ENCODE data around the gene CCNG2. TPM values are rescaled to one million over a fixed set of nuclear protein-coding genes. Genes with fewer than 3 reads are reported as not detected.

The CCNG2 gene
- total and polyA plus RNA-seq, 5 experiments from 2014 or later = 10.2 to 38.1 (median 15.3) TPM

GRCh38 chr4:77163641-77164040 lies 6.6 kb downstream of the CCNG2 start:
- POLR2A ChIA-PET = interaction anchor here (0.8 to 1.0 kb wide), 3 partner anchors 18 to 30 kb away, joined by 3 read pairs; no protein-coding TSS in a partner anchor
- Mint-ChIP-seq H3K27ac (peak overlapping the region in 2 of 10 donors; percentile 36 to 40), H3K36me3 (peaks cover 5 to 74% (median 20%) of the 10 kb centered on the region in 3 donors), H3K27me3 (no peaks in the 10 kb centered on the region), H3K4me1 (peaks cover 5 to 43% (median 21%) of the 10 kb centered on the region in 4 donors), H3K9me3 (no peaks in the 10 kb centered on the region), H3K4me3 (no peak overlapping the region)
- no peak for DNase-seq
- no peak for ATAC-seq

DNA sequence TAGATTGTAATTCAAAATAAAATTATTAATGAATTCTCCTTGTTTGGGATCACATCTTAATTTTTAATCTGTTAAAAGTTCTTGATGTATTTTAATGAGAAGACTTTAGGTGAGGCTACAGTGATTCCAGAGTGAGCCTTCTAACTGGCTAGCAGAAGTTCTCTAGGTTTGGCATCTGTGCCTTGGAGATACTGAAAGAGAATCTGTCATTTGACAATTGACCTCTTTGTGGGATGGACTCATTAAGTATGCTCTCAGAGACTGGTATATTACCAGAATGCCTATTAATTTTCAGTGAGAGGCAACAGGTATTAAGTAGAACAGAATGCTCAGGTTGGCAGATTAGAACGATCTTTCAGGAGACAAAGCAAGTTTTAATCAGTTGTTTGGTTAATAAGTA lies 10.2 kb downstream of the CCNG2 start:
- POLR2A ChIA-PET = no interaction called here
- DNase-seq = no peak

DNA sequence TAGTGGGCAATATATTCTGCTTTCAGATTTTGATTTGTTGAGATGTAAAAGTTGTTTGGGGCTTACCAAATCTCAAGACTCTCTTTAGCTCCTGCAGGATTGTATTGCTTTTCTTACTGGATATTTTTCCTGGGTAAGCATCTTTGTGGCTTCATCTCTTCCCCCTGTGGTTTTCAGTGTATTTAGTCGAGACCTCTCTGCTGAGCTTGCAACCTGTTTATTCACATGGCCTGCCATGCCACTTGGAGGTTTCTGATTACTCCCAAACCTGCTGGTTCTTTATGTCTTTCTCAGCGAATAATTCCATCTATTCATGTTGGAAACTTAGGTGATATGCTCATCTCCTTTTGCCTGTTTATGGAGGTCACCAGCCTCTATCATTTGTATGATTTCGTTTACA lies 10.9 kb downstream of the CCNG2 start:
- Mint-ChIP-seq H3K36me3 (peaks cover 12 to 64% (median 25%) of the 10 kb centered on the region in 3 donors), H3K9me3 (no peaks in the 10 kb centered on the region), H3K4me1 (peaks cover 2 to 17% (median 11%) of the 10 kb centered on the region in 4 donors), H3K27me3 (no peaks in the 10 kb centered on the region), H3K27ac (peak overlapping the region in 6 of 10 donors; percentile 3 to 72 (median 30)), H3K4me3 (no peak overlapping the region)
- ATAC-seq (no peak), DNase-seq (no peak)
- POLR2A ChIA-PET = no interaction called here

More for the DNA sequence above, 10.2 kb downstream of the CCNG2 start:
- H3K36me3 Mint-ChIP-seq = peaks cover 12 to 71% (median 28%) of the 10 kb centered on the region in 3 donors
- ATAC-seq = no peak
- H3K4me3 Mint-ChIP-seq = no peak overlapping the region
- H3K27me3 Mint-ChIP-seq = no peaks in the 10 kb centered on the region
- H3K9me3 Mint-ChIP-seq = no peaks in the 10 kb centered on the region
- peaks cover 5 to 21% (median 14%) of the 10 kb centered on the region in 4 donors for H3K4me1 Mint-ChIP-seq
- peak overlapping the region in 1 of 10 donors; percentile 26 for H3K27ac Mint-ChIP-seq

DNA sequence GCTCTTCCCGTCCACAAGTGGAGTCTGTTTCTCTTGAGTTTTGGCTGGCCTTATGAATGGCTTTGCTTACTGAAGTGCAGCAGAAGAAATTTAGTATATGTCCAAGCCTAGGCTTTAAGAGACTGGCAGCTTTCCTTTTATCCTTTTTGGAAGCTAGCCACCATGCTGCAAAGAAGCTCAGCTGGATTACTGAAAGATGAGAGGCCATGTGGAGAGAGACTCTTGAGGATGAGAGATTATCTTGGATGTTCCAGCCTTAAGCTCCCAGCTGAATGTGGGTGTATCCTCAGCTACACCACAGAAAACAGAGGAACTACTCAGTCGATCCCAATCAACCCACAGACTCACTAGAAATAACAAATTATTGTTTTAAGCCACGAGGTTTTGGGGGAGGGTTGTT lies 12.5 kb downstream of the CCNG2 start:
- no peaks in the 10 kb centered on the region for H3K27me3 Mint-ChIP-seq
- DNase-seq (no peak), ATAC-seq (no peak)
- no peaks in the 10 kb centered on the region for H3K9me3 Mint-ChIP-seq
- peaks cover 0 to 11% (median 4%) of the 10 kb centered on the region in 4 donors for H3K4me1 Mint-ChIP-seq
- H3K27ac Mint-ChIP-seq = peak overlapping the region in 1 of 10 donors; percentile 22
- H3K36me3 Mint-ChIP-seq = peaks cover 7 to 48% (median 24%) of the 10 kb centered on the region in 3 donors
- no peak overlapping the region for H3K4me3 Mint-ChIP-seq
- POLR2A ChIA-PET = no interaction called here

DNA sequence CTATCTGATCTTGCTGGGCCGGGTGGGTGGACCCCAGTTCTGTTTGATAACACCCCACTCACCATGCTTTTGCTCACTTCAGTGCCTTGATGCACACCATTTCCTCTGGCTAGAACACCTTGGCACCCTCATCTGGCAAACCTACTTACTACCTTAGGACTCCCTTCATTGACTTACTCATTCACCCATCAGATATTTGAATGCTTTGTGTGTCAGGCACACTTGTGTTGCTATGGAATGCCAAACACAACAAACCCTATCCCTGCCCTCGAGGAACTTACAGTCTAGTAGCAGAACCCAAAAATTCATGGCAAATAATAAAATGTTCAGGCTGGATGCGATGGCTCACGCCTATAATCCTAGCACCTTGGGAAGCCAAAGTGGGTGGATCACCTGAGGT lies 13.9 kb downstream of the CCNG2 start:
- POLR2A ChIA-PET = no interaction called here
- H3K27ac Mint-ChIP-seq = peak overlapping the region in 1 of 10 donors; percentile 34
- no peaks in the 10 kb centered on the region for H3K9me3 Mint-ChIP-seq
- peaks cover 0 to 8% (median under 1%) of the 10 kb centered on the region in 4 donors for H3K4me1 Mint-ChIP-seq
- H3K27me3 Mint-ChIP-seq = peaks cover 0 to 3% (median 0%) of the 10 kb centered on the region in 5 donors
- no peak overlapping the region for H3K4me3 Mint-ChIP-seq
- no peak for DNase-seq
- ATAC-seq = no peak
- peaks cover 7 to 33% (median 19%) of the 10 kb centered on the region in 3 donors for H3K36me3 Mint-ChIP-seq

- H3K4me3 Mint-ChIP-seq = no peak overlapping the region
- ATAC-seq (no peak), DNase-seq (no peak)
- no peaks in the 10 kb centered on the region for H3K9me3 Mint-ChIP-seq
- H3K36me3 Mint-ChIP-seq = peaks cover 7 to 25% (median 18%) of the 10 kb centered on the region in 3 donors
- H3K27me3 Mint-ChIP-seq = peaks cover 0 to 3% (median 0%) of the 10 kb centered on the region in 5 donors
- peaks cover 0 to 6% (median under 1%) of the 10 kb centered on the region in 4 donors for H3K4me1 Mint-ChIP-seq
- no peak overlapping the region for H3K27ac Mint-ChIP-seq
- POLR2A ChIA-PET = no interaction called here
These were observed 15.3 kb downstream of the CCNG2 start for GRCh38 chr4:77172336-77172735.

GRCh38 chr4:77174426-77174825 lies 17.4 kb downstream of the CCNG2 start:
- Mint-ChIP-seq H3K36me3 (peaks cover 7 to 13% (median 9%) of the 10 kb centered on the region in 3 donors), H3K27ac (no peak overlapping the region), H3K27me3 (peaks cover 0 to 5% (median 0%) of the 10 kb centered on the region in 5 donors), H3K4me3 (no peak overlapping the region), H3K9me3 (no peaks in the 10 kb centered on the region), H3K4me1 (no peaks in the 10 kb centered on the region)
- DNase-seq (no peak), ATAC-seq (no peak)
- POLR2A ChIA-PET = no interaction called here

GRCh38 chr4:77175201-77175611 lies 18.2 kb downstream of the CCNG2 start:
- no peaks in the 10 kb centered on the region for H3K4me1 Mint-ChIP-seq
- ATAC-seq = no peak

DNA sequence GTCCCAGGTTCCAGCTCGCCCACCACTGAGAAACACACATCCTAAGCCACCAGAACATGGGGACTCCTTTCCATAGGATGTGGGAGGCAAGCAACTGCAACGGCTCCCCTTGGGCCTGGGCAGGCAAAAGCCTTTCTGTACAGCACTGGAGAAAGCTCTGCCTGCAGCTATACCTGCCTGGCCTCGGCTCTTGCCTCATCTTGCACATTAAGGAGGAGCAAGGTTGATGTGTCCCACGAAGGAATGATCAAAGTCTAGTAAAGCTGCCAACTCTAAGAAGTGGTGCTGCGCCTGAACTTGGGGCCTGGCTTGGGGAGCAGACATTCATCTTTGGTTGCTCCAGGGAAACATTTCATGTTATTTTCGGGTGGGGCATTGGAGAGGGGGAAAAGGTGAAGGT lies 19.6 kb downstream of the CCNG2 start:
- ATAC-seq = no peak
- H3K27ac Mint-ChIP-seq = no peak overlapping the region
- DNase-seq = no peak
- no peak overlapping the region for H3K4me3 Mint-ChIP-seq
- POLR2A ChIA-PET = interaction anchor here (1.3 kb wide), 1 partner anchor 104 kb away, joined by 4 read pairs; no protein-coding TSS in a partner anchor
- no peaks in the 10 kb centered on the region for H3K9me3 Mint-ChIP-seq
- peaks cover 0 to 6% (median 0%) of the 10 kb centered on the region in 5 donors for H3K27me3 Mint-ChIP-seq
- no peaks in the 10 kb centered on the region for H3K4me1 Mint-ChIP-seq
- no peaks in the 10 kb centered on the region for H3K36me3 Mint-ChIP-seq

More at GRCh38 chr4:77175201-77175611, 18.2 kb downstream of the CCNG2 start:
- no peak for DNase-seq
- Mint-ChIP-seq H3K4me3 (no peak overlapping the region), H3K36me3 (peaks cover 3 to 7% (median 6%) of the 10 kb centered on the region in 3 donors), H3K27ac (no peak overlapping the region), H3K9me3 (no peaks in the 10 kb centered on the region), H3K27me3 (peaks cover 0 to 6% (median 0%) of the 10 kb centered on the region in 5 donors)
- POLR2A ChIA-PET = no interaction called here

- H3K27ac Mint-ChIP-seq = no peak overlapping the region
- no peak for DNase-seq
- ATAC-seq = no peak
- POLR2A ChIA-PET = interaction anchor here (1.3 kb wide), 1 partner anchor 105 kb away, joined by 4 read pairs; no protein-coding TSS in a partner anchor
- no peaks in the 10 kb centered on the region for H3K36me3 Mint-ChIP-seq
- H3K9me3 Mint-ChIP-seq = no peaks in the 10 kb centered on the region
- no peak overlapping the region for H3K4me3 Mint-ChIP-seq
- peaks cover 0 to 6% (median 0%) of the 10 kb centered on the region in 5 donors for H3K27me3 Mint-ChIP-seq
- H3K4me1 Mint-ChIP-seq = no peaks in the 10 kb centered on the region
These were observed 20.2 kb downstream of the CCNG2 start for GRCh38 chr4:77177199-77177598.

GRCh38 chr4:77178560-77178959 lies 21.6 kb downstream of the CCNG2 start:
- ATAC-seq = no peak
- POLR2A ChIA-PET = no interaction called here
- Mint-ChIP-seq H3K36me3 (no peaks in the 10 kb centered on the region), H3K27ac (peak overlapping the region in 1 of 10 donors; percentile 41), H3K9me3 (no peaks in the 10 kb centered on the region), H3K4me3 (no peak overlapping the region), H3K4me1 (no peaks in the 10 kb centered on the region), H3K27me3 (peaks cover 0 to 8% (median 0%) of the 10 kb centered on the region in 5 donors)
- DNase-seq = no peak

DNA sequence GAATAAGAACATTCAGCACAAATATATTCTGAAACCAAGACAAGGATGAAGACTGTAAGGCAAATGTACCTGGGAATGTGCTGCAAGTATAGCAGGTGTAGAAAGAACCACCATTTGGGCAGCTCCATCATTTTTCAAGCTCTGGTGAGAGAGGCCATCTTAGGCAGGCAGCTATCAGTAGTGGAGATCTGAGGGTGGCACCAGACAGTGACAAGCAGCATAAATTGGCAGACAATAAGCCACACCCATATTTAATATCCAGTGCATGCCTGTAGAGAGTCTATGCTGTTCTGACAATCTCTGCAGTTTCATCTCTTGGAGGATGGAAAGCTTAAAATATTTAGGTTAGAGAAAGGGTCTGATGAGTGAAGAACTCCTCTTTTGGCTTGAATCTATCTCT lies 22.5 kb downstream of the CCNG2 start:
- no peaks in the 10 kb centered on the region for H3K4me1 Mint-ChIP-seq
- DNase-seq (no peak), ATAC-seq (no peak)
- H3K4me3 Mint-ChIP-seq = no peak overlapping the region
- POLR2A ChIA-PET = no interaction called here
- peaks cover 0 to 8% (median 0%) of the 10 kb centered on the region in 5 donors for H3K27me3 Mint-ChIP-seq
- H3K36me3 Mint-ChIP-seq = no peaks in the 10 kb centered on the region
- H3K27ac Mint-ChIP-seq = no peak overlapping the region
- H3K9me3 Mint-ChIP-seq = no peaks in the 10 kb centered on the region

GRCh38 chr4:77181720-77182119 lies 24.7 kb downstream of the CCNG2 start:
- Mint-ChIP-seq H3K9me3 (no peaks in the 10 kb centered on the region), H3K27me3 (peaks cover 0 to 5% (median 0%) of the 10 kb centered on the region in 5 donors), H3K4me3 (no peak overlapping the region), H3K4me1 (no peaks in the 10 kb centered on the region), H3K27ac (no peak overlapping the region), H3K36me3 (no peaks in the 10 kb centered on the region)
- DNase-seq = no peak
- POLR2A ChIA-PET = no interaction called here
- no peak for ATAC-seq

Data from naive thymus-derived CD8-positive, alpha-beta T cell (primary cell).